HG03575 (cell line): ENCODE data around the gene PPP1R1C.
"Not testable (repeated sequence)": the region's sequence is repeated elsewhere in the genome, so short reads cannot be mapped to it uniquely, and the experiment has no call there.

Experiments used
- ATAC-seq: cut with Tn5 transposase; IDR thresholded peaks from one replicate; pipeline ENCODE4 v1.9.1; 2021; ENCODE audit not compliant: unreplicated experiment, insufficient number of reproducible peaks, low FRiP score; ENCODE audit errors: extremely low read depth

The PPP1R1C gene

DNA sequence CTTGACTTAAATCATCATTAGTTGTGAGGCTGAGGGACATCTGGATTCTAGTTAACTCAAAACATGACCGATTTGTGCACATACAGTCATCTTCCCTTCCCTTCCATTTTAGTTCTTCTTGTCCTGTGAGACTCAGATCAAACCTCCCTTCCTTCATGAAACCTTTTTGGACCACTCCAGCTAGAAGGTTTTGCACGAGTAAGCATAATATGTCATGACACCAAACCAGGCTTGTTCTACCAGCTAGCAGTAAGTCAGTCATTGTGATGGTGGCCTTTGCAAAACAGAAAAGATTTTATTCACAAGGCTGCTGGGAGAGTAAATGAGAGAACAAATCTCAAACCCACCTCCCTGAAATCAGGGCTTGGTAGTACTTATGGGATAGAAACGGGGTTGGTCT lies 14.3 kb downstream of the PPP1R1C start:
- ATAC-seq: no peak

DNA sequence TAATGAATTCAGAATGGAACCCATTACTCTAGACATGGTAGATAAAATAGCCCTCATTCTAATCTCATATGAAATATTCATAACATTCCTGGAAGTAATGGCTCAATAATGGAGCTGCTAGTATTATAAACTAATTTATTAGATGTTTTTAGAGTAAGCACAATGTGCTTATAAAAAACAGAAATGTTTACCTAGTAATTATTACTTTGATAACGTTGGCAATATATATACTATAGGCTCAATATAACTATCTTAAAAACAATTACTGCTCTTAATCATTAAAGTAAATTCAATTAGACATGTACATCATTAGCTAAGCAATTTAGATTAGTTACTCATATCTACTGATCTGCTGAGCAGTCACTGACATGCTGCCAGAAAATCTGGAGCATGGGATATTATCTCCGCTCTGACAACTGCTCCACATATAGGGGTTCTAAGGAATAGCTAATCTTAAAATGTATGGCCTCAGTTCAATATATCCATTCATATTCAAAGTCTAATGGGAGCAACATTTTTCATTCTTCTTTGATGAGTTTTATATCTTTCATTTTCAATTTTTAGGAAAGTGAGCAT lies 19.4 kb downstream of the PPP1R1C start:
- no peak for ATAC-seq

GRCh38 chr2:182006595-182007341 lies 21.1 kb downstream of the PPP1R1C start:
- ATAC-seq: no peak

- ATAC-seq: no peak
Measured at GRCh38 chr2:182014284-182014683, 28.6 kb downstream of the PPP1R1C start.

DNA sequence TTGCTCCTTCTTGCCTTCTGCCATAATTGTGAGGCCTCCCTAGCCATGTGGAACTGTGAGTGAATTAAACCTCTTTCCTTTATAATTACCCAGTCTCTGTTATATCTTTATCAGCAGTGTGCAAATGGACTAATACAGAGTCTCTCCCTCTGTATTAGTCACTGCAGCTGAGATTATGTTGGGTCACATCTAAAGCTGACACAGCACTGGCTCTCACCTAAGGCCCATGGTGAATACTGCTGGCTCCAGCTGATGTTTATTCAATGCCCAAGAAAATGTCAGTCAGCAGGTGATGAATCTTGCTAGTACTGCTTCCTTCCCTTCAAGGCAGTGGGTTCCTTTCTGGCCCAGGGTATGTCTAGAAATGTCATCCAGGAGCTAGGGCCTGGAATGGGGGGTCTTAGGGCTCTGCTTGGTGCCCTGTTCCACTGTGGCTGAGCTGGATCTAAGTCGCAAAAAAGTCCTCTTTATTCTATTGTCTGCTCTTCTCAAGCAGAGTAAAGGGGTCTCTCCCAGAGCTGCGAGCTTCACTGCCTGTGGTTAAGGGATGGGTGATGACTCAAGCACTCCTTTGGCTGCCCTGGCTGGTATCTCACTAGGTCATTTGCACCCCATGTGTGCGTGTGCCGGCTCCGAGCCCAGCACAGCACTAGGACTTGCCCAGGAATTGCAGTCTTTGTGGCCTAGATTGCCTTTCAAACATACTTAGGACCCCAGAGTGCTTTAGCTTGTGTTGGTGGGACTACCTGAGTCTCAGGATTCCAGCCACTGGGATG lies 29.9 kb downstream of the PPP1R1C start:
- ATAC-seq: no peak

GRCh38 chr2:182018218-182018617 lies 32.6 kb downstream of the PPP1R1C start:
- no peak for ATAC-seq

DNA sequence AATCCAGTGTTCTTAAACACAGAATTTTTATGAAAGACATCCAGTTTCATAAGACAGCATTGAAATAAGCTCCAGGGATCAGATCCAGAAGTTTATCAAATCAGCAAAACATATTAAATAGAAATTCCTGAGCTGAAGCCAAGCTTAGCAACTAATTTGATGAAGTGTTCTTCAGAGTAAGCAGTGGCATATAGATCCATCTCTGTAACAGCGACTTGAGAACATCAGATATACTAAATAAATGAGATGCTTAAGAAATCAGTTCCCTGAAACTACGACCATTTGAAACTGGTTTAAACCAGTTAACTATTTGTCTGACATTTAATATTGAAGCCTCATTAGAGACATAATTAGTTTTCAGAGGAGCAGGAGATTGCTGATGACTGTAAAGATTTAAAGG lies 34.1 kb downstream of the PPP1R1C start:
- no peak for ATAC-seq

GRCh38 chr2:182020286-182021070 lies 34.8 kb downstream of the PPP1R1C start:
- no peak for ATAC-seq

DNA sequence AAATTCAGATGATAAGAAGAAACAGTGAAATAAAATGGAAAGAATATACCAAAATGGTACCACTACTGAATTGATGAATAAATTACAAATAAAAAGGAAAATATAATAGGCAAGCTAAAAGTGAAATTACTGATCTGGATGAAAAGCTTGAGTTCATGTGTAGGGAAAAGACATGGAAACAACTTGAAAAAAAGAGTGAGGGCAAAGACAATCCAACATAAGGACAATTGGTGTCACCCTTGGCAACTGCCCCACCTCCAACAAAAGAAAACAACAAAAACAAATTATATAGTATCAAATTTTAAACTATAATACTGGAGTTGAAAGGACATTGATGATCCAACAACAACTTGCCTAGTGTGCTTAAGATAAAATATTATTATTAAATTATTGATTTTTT lies 37.6 kb downstream of the PPP1R1C start:
- no peak for ATAC-seq

- ATAC-seq: not testable (repeated sequence)
Measured at GRCh38 chr2:182030875-182031274, 45.2 kb downstream of the PPP1R1C start.

- no peak for ATAC-seq
Measured at GRCh38 chr2:182031956-182032355, 46.3 kb downstream of the PPP1R1C start.

GRCh38 chr2:182033449-182033848 lies 47.8 kb downstream of the PPP1R1C start:
- no peak for ATAC-seq

- no peak for ATAC-seq
Measured at GRCh38 chr2:182038576-182038975, 52.9 kb downstream of the PPP1R1C start.

DNA sequence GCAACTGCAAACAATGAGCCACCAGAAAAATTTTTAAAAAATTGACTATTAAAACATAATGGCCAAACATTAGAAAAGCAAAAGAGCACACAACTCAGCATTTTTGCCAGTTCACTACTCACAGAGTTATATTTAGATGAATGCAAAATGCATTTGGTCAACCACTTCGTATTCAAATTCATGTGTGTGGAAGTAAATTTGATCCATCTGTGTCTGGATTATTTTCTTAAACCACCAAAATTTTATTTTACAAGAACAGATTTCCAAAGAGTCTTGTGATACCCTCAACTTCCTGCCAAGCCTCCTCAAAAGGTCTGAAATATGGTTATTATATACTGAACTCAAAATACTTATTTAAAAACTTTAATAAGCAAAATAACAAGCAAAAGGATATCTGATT lies 57.4 kb downstream of the PPP1R1C start:
- no peak for ATAC-seq

GRCh38 chr2:182043861-182044260 lies 58.2 kb downstream of the PPP1R1C start:
- ATAC-seq: no peak

GRCh38 chr2:182047544-182047943 lies 61.9 kb downstream of the PPP1R1C start:
- ATAC-seq: no peak

DNA sequence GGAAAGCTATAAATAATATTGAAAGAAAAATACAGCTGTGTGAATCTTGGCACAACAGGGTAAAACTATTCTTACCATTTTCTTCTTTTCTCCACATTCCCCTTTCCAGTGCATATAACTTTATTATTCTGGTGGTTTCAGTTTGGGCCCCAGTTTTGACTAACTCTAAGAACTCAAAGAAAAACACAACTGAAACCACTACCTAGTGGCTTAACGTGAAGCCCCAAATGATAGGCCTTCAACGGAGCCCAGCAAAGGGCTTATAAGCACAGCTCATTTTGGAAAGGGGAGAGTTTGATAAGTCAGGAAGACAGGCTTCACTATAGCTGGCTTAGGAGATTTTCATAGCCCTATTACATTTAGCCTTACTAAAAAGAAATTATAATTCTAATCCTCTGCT lies 62.4 kb downstream of the PPP1R1C start:
- ATAC-seq: no peak

GRCh38 chr2:182048621-182049020 lies 63.0 kb downstream of the PPP1R1C start:
- no peak for ATAC-seq

DNA sequence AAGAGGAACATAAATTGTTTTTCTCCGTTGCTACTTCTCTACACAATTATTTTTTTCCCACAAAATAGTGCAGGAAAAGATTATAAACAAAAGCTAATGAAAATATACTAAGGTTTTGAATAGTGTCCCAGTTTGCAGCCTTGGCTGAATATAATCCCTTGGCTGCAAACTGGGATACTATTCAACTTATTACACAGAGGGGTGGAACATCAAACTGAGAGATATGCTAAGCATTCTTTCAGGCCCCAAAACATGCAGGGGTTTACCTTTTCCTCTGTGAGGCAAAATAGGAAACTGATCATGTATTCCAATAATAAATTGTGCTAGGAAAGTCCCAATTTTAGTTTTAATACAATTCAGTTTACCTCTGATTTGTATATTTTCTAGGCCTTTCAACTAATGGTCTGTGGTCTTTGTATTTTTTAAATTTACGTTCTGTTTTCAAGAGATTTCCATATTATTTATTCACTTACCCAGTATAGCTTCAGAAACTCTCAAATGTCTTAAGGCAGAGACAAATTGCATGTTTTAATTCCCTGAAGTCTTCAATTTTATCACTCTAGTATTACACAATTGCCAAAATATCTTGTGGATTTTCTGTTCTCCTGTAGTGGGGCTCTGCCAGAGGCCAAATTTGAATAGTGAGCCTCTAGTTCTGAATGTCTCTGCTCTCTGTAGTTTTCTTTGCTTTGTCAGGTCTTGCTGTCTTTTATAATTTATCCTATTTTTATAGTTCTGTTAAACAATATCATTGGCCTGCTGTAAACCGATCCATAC lies 63.9 kb downstream of the PPP1R1C start:
- no peak for ATAC-seq
